Measurements from ENCODE around the gene PRDX2. TPM values are rescaled to one million over a fixed set of nuclear protein-coding genes. Genes with fewer than 3 reads are reported as not detected.

PRDX2 gene
- total RNA-seq, 4 donors from 2014 or later = 178 to 303 (median 227) TPM

DNA sequence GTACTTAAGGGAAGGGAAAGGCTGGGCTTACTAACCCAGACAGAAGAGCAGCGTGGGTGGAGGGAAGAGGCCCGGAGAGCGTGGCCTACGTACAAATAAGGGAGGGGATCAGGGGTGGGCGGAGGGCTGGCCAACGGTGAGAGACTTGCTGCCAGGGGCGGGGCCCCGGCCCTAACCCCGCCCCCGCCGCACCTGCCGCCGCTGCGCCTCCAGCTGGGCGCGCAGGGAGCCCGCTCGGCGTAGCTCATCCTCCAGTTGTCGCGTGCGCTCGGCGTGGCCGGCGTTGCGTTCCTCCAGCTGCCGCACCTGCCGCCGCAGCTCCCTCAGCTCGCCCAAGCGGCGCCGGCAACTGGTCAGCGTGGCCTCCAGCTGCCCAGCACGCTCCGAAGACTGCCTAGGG is 31.9 kb downstream of the PRDX2 start:
- no peak for ATAC-seq
- Histone ChIP-seq H3K4me1 (peaks cover 0 to 11% (median under 1%) of the 10 kb centered on the region in 3 donors), H3K27ac (no peak overlapping the region), H3K4me3 (no peak overlapping the region), H3K27me3 (no peaks in the 10 kb centered on the region), H3K9me3 (no peaks in the 10 kb centered on the region), H3K36me3 (peaks cover 0 to 44% of the 10 kb centered on the region in 2 donors)
- 75% methylated on average over 4 of the region's 37 CpGs; no CpG with 5 or more reads in 1 of the 2 donors for WGBS, 2 donors (ENCODE audit: low coverage in 1 of 2)
- TF ChIP-seq POLR2A (IDR thresholded peaks at IDR 0.05) (no peak), EP300 (IDR thresholded peaks at IDR 0.05) (no peak), POLR2AphosphoS5 (IDR thresholded peaks at IDR 0.05) (no peak)
- TF ChIP-seq, protein P1, sequence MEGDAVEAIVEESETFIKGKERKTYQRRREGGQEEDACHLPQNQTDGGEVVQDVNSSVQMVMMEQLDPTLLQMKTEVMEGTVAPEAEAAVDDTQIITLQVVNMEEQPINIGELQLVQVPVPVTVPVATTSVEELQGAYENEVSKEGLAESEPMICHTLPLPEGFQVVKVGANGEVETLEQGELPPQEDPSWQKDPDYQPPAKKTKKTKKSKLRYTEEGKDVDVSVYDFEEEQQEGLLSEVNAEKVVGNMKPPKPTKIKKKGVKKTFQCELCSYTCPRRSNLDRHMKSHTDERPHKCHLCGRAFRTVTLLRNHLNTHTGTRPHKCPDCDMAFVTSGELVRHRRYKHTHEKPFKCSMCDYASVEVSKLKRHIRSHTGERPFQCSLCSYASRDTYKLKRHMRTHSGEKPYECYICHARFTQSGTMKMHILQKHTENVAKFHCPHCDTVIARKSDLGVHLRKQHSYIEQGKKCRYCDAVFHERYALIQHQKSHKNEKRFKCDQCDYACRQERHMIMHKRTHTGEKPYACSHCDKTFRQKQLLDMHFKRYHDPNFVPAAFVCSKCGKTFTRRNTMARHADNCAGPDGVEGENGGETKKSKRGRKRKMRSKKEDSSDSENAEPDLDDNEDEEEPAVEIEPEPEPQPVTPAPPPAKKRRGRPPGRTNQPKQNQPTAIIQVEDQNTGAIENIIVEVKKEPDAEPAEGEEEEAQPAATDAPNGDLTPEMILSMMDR (IDR thresholded peaks at IDR 0.05) = no peak

GRCh38 chr19:12767666-12768065 is 33.9 kb downstream of the PRDX2 start:
- Histone ChIP-seq H3K36me3 (peaks cover 0 to 63% of the 10 kb centered on the region in 2 donors), H3K4me1 (peaks cover 0 to 9% (median 0%) of the 10 kb centered on the region in 3 donors), H3K27me3 (no peaks in the 10 kb centered on the region), H3K4me3 (no peak overlapping the region), H3K27ac (no peak overlapping the region), H3K9me3 (no peaks in the 10 kb centered on the region)
- ATAC-seq = no peak
- TF ChIP-seq, protein P1 (IDR thresholded peaks at IDR 0.05) = no peak
- no peak for TF ChIP-seq EP300 (IDR thresholded peaks at IDR 0.05)
- no peak for TF ChIP-seq POLR2AphosphoS5 (IDR thresholded peaks at IDR 0.05)
- TF ChIP-seq POLR2A (IDR thresholded peaks at IDR 0.05) = no peak
- 94% methylated on average over 6 of the region's 15 CpGs; no CpG with 5 or more reads in 1 of the 2 donors for WGBS, 2 donors (ENCODE audit: low coverage in 1 of 2)

GRCh38 chr19:12767150-12767549 is 34.5 kb downstream of the PRDX2 start:
- WGBS, 2 donors (ENCODE audit: low coverage in 1 of 2) = 92% methylated on average over 6 of the region's 11 CpGs; no CpG with 5 or more reads in 1 of the 2 donors
- no peak for ATAC-seq
- Histone ChIP-seq H3K27ac (no peak overlapping the region), H3K36me3 (peaks cover 0 to 66% of the 10 kb centered on the region in 2 donors), H3K27me3 (no peaks in the 10 kb centered on the region), H3K4me1 (peaks cover 0 to 9% (median 0%) of the 10 kb centered on the region in 3 donors), H3K4me3 (no peak overlapping the region), H3K9me3 (no peaks in the 10 kb centered on the region)
- no peak for TF ChIP-seq EP300 (IDR thresholded peaks at IDR 0.05)
- no peak for TF ChIP-seq POLR2AphosphoS5 (IDR thresholded peaks at IDR 0.05)
- TF ChIP-seq POLR2A (IDR thresholded peaks at IDR 0.05) = no peak
- TF ChIP-seq, protein P1 (IDR thresholded peaks at IDR 0.05) = no peak

DNA sequence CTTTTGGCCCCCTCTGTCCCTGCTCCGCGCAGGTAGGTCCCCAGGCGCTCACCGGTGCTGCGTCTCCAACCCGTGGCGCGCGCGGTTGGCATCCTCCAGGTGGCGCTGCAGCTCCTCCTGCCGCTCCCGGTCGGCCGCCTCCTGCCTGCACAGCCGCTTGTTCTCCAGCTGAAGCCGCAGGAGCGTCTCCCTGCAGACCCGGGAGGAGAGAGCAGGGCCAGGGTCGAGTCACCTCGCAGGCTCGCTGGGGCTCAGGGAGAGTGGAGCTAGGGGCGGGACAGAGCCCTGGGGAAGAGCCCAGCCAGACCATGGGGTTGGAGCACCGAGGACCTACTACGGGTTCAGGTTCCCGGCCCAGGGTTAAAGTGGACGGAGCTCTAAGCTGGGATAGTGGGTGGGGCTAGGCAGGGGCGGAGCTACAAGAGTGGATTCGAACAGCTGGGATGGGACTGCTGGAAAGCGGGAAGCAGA is 35.5 kb downstream of the PRDX2 start:
- no peaks in the 10 kb centered on the region for H3K27me3 ChIP-seq
- no peaks in the 10 kb centered on the region for H3K9me3 ChIP-seq
- peak overlapping the region in 1 of 2 donors; percentile 48 for H3K4me3 ChIP-seq
- peaks cover 0 to 9% (median 0%) of the 10 kb centered on the region in 3 donors for H3K4me1 ChIP-seq
- no peak for TF ChIP-seq EP300 (IDR thresholded peaks at IDR 0.05)
- TF ChIP-seq, protein P1 (IDR thresholded peaks at IDR 0.05) = peak in 3 of 4 experiments; percentile 64 to 99 (median 81)
- WGBS, 2 donors (ENCODE audit: low coverage in 1 of 2) = 0 to 39% methylated on average over 3 to 7 of the region's 30 CpGs
- peak; percentile 96 for ATAC-seq
- peaks cover 0 to 66% of the 10 kb centered on the region in 2 donors for H3K36me3 ChIP-seq
- peak overlapping the region in 3 of 4 donors; percentile 55 to 78 (median 71) for H3K27ac ChIP-seq

DNA sequence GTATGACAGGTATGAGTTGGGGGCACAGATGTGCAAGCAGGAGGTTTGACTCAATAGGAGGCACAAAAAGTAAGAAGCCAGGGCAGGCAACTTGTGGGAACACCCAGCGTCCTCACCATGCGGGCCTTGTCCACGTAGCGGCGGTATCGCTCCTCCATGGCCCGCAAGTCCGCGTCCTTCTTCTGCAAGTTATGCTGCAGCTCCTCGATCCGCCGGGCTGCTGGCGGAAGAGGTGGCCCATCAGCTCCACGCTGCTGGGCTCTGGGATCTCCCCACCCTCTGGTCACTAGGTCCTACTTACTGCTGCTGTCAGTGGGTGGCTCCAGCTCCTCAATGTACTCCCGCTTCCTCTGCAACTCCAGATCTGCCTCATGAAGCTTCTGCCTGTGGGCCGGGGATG is 36.9 kb downstream of the PRDX2 start:
- Histone ChIP-seq H3K4me1 (peaks cover 0 to 9% (median 0%) of the 10 kb centered on the region in 3 donors), H3K4me3 (no peak overlapping the region), H3K36me3 (peaks cover 0 to 56% of the 10 kb centered on the region in 2 donors), H3K27me3 (no peaks in the 10 kb centered on the region), H3K27ac (no peak overlapping the region), H3K9me3 (no peaks in the 10 kb centered on the region)
- ATAC-seq = no peak
- 88 to 91% methylated on average over 1 to 6 of the region's 16 CpGs for WGBS, 2 donors (ENCODE audit: low coverage in 1 of 2)
- no peak for TF ChIP-seq EP300 (IDR thresholded peaks at IDR 0.05)
- no peak for TF ChIP-seq POLR2AphosphoS5 (IDR thresholded peaks at IDR 0.05)
- no peak for TF ChIP-seq POLR2A (IDR thresholded peaks at IDR 0.05)
- TF ChIP-seq, protein P1 (IDR thresholded peaks at IDR 0.05) = no peak
